PC-3 (cell line): ENCODE data around the gene ATXN7L1. TPM values are rescaled to one million over a fixed set of nuclear protein-coding genes. Genes with fewer than 3 reads are reported as not detected.

Experiments used
- ATAC-seq: fragments of 200-7000 bp; cut with Tn5 transposase; 2 replicates; pipeline ENCODE4 v1.9.1; 2020; ENCODE audit warnings: mild to moderate bottlenecking, moderate library complexity
- BruUV-seq: library from RNA; stranded (reverse); fragments of 400-500 nt; replicated peaks from 2 replicates; lab custom pipeline; 2021; lab: Mats Ljungman, UMichigan
- CTCF ChIA-PET: fragments of 300-600 bp; sonication (Branson Sonifier 250); formaldehyde crosslinking; loops from one replicate; lab custom pipeline; 2022; ENCODE audit warnings: antibody characterized with exemption; lab: Charles Lee
- POLR2A ChIA-PET: fragments of 300-600 bp; sonication (Branson Sonifier 250); formaldehyde crosslinking; loops from one replicate; lab custom pipeline; 2022; ENCODE audit warnings: antibody characterized with exemption; ENCODE audit not compliant: unreplicated experiment; lab: Charles Lee
- DNase-seq: peaks from one replicate; pipeline ENCODE4 v3.0.0-alpha.2; 2015
- H2AFZ ChIP-seq: fragments of 300-600 bp; sonication (generic); 2 replicates; pipeline ENCODE4 v1.6.0; 2016; ENCODE audit warnings: antibody characterized with exemption, low read length
- H3F3A ChIP-seq: fragments of 300-600 bp; sonication (generic); one replicate; pipeline ENCODE4 v1.6.0; 2017; ENCODE audit warnings: antibody characterized with exemption, low read length, control low read depth, mild to moderate bottlenecking; ENCODE audit not compliant: unreplicated experiment
- H3K27ac ChIP-seq: fragments of 300-600 bp; sonication (generic); 2 replicates; pipeline ENCODE4 v1.5.1; 2016; ENCODE audit warnings: mild to moderate bottlenecking, low read length
- H3K27me3 ChIP-seq: fragments of 300-600 bp; sonication (generic); 2 replicates; pipeline ENCODE4 v1.6.1; 2016; ENCODE audit warnings: low read length, mixed read lengths
- H3K36me3 ChIP-seq: fragments of 300-600 bp; sonication (generic); 2 replicates; pipeline ENCODE4 v1.6.1; 2016; ENCODE audit warnings: low read depth, mixed run types, low read length, mixed read lengths
- H3K4me1 ChIP-seq: fragments of 300-600 bp; sonication (generic); 2 replicates; pipeline ENCODE4 v1.5.1; 2016; ENCODE audit warnings: low read length; ENCODE audit not compliant: insufficient read depth
- H3K4me2 ChIP-seq: fragments of 300-600 bp; sonication (generic); 2 replicates; pipeline ENCODE4 v1.6.0; 2016; ENCODE audit warnings: low read length
- H3K4me3 ChIP-seq: fragments of 300-600 bp; sonication (generic); 2 replicates; pipeline ENCODE4 v1.5.1; 2016; ENCODE audit warnings: mild to moderate bottlenecking, low read length, mixed read lengths
- H3K79me2 ChIP-seq: fragments of 300-600 bp; sonication (generic); 2 replicates; pipeline ENCODE4 v1.6.1; 2017; ENCODE audit warnings: low read length, mixed read lengths
- H3K9ac ChIP-seq: fragments of 300-600 bp; sonication (generic); 2 replicates; pipeline ENCODE4 v1.6.0; 2016; ENCODE audit warnings: mild to moderate bottlenecking, low read length
- H3K9me2 ChIP-seq: fragments of 300-600 bp; sonication (generic); replicated peaks from 2 replicates; pipeline ENCODE4 v1.6.1; 2016; ENCODE audit warnings: mixed run types, low read length, mixed read lengths
- H3K9me3 ChIP-seq: fragments of 300-600 bp; sonication (generic); 2 replicates; pipeline ENCODE4 v1.6.1; 2016; ENCODE audit warnings: low read length, mixed read lengths
- H4K20me1 ChIP-seq: fragments of 300-600 bp; sonication (generic); 2 replicates; pipeline ENCODE4 v1.6.1; 2016; ENCODE audit warnings: low read length, mixed read lengths
- EZH2 ChIP-seq: fragments of 300-600 bp; sonication (generic); IDR thresholded peaks from one replicate; pipeline ENCODE4 v1.6.1; 2017; ENCODE audit warnings: antibody characterized with exemption, mild to moderate bottlenecking, low read length; ENCODE audit not compliant: unreplicated experiment
- EZH2phosphoT487 ChIP-seq: fragments of 300-600 bp; sonication (generic); IDR thresholded peaks from 2 replicates; pipeline ENCODE4 v1.6.1; 2018; ENCODE audit warnings: mild to moderate bottlenecking, antibody characterized with exemption, low read length, borderline replicate concordance
- intact Hi-C: fragments of 100-400 bp; cut with micrococcal nuclease; formaldehyde crosslinking; loops from 2 replicates; pipeline ENCODE4 v1.9.0; 2023
- total RNA-seq: library from RNA; depleted of rRNA; stranded (reverse); fragments of >200 nt; gene quantifications from 2 replicates; pipeline ENCODE4 v1.2.3, GENCODE V29; 2014
- TF ChIP-seq, protein P1 (sequence below): fragments of 300-600 bp; sonication (generic); conservative IDR thresholded peaks from 2 replicates; pipeline ENCODE4 v1.5.1; 2017; ENCODE audit warnings: antibody characterized with exemption, low read depth, mild to moderate bottlenecking, low read length

The ATXN7L1 gene
- total RNA-seq, 1 experiment from 2014 or later = 16.0 TPM

DNA sequence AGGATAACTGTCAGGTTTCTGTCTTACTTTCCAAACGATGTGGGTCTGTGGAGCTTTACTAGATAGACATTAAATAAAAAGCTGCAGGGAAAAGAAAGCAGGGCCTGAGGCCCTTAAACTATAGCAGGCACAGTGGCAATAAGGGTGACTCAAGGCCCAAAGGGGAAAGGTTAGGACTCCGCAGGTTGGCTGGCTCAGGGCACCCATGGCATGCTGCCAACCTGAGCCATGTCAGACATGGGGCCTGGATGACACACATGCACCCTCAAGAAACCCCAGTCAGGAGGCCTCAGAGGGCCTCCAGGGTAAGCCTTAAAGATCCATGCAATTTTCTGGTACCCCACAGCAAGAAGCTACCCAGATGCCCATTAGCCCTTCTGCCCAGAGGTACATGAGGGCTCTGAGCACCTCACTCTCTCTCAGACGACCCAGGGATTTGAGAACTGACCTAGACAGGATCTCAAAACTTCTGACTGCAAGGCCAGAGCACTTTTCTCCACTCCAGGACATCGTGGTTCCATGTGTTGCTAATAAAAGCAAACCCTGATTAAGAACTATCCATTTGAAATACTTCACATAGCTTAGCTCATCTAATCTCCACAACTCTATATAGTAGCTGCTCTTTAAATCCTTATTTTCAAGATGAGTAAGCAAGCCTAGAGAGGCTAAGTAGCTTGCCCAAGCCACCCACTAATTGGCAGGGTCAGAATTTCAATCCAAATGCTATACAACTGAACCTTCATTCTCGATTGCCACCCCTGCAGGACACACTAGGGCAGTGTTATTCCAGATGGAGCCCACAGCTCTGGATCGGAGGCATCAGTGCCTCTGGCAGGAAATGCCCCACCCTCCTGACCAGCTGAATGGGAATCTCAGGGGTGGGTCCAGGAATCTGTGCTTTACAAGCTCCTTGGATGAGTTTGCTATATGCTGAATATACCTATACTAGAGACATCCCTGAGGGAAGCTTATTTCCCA, 162.6 kb downstream of the ATXN7L1 start:
- no peaks in the 10 kb centered on the region for H3F3A ChIP-seq
- H3K4me3 ChIP-seq = no peak overlapping the region
- ChIA-PET POLR2A (interaction anchor here (0.6 kb wide), 1 partner anchor 571 kb away, joined by 3 read pairs; the partner anchor contains the start of gene NAMPT), CTCF (interaction anchor here (0.9 kb wide), 1 partner anchor 61 kb away, joined by 3 read pairs; no protein-coding TSS in a partner anchor)
- no peaks in the 10 kb centered on the region for H4K20me1 ChIP-seq
- H3K9me3 ChIP-seq = peaks cover 20% of the 10 kb centered on the region
- no peaks in the 10 kb centered on the region for H3K9me2 ChIP-seq
- TF ChIP-seq, protein P1, sequence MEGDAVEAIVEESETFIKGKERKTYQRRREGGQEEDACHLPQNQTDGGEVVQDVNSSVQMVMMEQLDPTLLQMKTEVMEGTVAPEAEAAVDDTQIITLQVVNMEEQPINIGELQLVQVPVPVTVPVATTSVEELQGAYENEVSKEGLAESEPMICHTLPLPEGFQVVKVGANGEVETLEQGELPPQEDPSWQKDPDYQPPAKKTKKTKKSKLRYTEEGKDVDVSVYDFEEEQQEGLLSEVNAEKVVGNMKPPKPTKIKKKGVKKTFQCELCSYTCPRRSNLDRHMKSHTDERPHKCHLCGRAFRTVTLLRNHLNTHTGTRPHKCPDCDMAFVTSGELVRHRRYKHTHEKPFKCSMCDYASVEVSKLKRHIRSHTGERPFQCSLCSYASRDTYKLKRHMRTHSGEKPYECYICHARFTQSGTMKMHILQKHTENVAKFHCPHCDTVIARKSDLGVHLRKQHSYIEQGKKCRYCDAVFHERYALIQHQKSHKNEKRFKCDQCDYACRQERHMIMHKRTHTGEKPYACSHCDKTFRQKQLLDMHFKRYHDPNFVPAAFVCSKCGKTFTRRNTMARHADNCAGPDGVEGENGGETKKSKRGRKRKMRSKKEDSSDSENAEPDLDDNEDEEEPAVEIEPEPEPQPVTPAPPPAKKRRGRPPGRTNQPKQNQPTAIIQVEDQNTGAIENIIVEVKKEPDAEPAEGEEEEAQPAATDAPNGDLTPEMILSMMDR = no peak
- TF ChIP-seq EZH2 = no peak
- no peak for TF ChIP-seq EZH2phosphoT487
- no peaks in the 10 kb centered on the region for H3K27me3 ChIP-seq
- H3K4me2 ChIP-seq = no peak overlapping the region
- no peaks in the 10 kb centered on the region for H3K79me2 ChIP-seq
- peaks cover 18% of the 10 kb centered on the region; the same call in 1 of the 2 replicates for H3K36me3 ChIP-seq
- DNase-seq = peak; percentile 60
- intact Hi-C loops = no loop called here
- no peak overlapping the region for H2AFZ ChIP-seq
- peak; percentile 74 for ATAC-seq
- H3K4me1 ChIP-seq = peaks cover 12% of the 10 kb centered on the region
- no TSS peak for BruUV-seq
- H3K27ac ChIP-seq = no peak overlapping the region
- no peak overlapping the region for H3K9ac ChIP-seq

DNA sequence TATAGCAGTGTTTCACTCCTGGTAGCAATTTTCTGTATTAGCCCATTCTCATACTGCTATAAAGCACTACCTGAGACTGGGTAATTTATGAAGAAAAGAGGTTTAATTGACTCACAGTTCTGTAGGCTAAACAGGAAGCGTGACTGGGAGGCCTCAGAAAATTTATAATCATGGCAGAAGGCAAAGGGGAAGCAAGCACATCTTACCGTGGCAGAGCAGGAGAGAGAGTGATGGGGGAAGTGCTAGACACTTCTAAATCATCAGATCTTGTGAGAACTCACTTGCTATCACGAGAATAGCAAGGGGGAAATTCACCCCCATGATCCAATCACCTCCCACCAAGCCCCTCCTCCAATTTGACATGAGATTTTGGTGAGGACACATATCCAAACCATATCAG, 163.5 kb downstream of the ATXN7L1 start:
- BruUV-seq = no TSS peak
- TF ChIP-seq EZH2phosphoT487 (no peak), EZH2 (no peak)
- TF ChIP-seq, protein P1 = no peak
- Histone ChIP-seq H3K4me1 (peaks cover 7% of the 10 kb centered on the region; the same call in 1 of the 2 replicates), H3K4me2 (no peak overlapping the region), H3K9ac (no peak overlapping the region), H3K36me3 (peaks cover 18% of the 10 kb centered on the region; the same call in 1 of the 2 replicates), H3K9me2 (no peaks in the 10 kb centered on the region), H3K27me3 (no peaks in the 10 kb centered on the region), H3K27ac (no peak overlapping the region), H3K4me3 (no peak overlapping the region), H3F3A (no peaks in the 10 kb centered on the region), H4K20me1 (no peaks in the 10 kb centered on the region), H3K79me2 (no peaks in the 10 kb centered on the region), H3K9me3 (peaks cover 20% of the 10 kb centered on the region), H2AFZ (no peak overlapping the region)
- intact Hi-C loops = no loop called here
- ChIA-PET CTCF (no interaction called here), POLR2A (no interaction called here)
- ATAC-seq (no peak), DNase-seq (no peak)
